ENCODE results near the gene MCF2L2.

- TF ChIP-seq ZNF274 (IDR thresholded peaks at IDR 0.05; ENCODE audit: low read depth, low read length) (no peak), YY1 (IDR thresholded peaks at IDR 0.05; ENCODE audit: insufficient read depth, insufficient read length) (no peak), SUZ12 (IDR thresholded peaks at IDR 0.05; ENCODE audit: extremely low read depth, insufficient read depth, insufficient read length) (no peak)
These were observed 162.0 kb downstream of the MCF2L2 start for GRCh38 chr3:183266454-183266853.

Data from NT2/D1 (cell line).